Nephron progenitor cell (in vitro differentiated cells): Measurements from ENCODE around the gene ADRA2B.

Source experiments
- DNase-seq: peaks from one replicate; pipeline ENCODE4 v3.0.0; 2021
- H3K27ac Mint-ChIP-seq: 2 replicates; pipeline ENCODE4 v1.8.0; 2021; ENCODE audit warnings: mild to moderate bottlenecking, moderate library complexity, mixed read lengths
- H3K27me3 Mint-ChIP-seq: 2 replicates; pipeline ENCODE4 v1.8.0; 2021; ENCODE audit warnings: mild to moderate bottlenecking, low read depth, mixed read lengths; ENCODE audit not compliant: poor library complexity
- H3K36me3 Mint-ChIP-seq: 2 replicates; pipeline ENCODE4 v1.8.0; 2021; ENCODE audit warnings: low read depth, mixed read lengths
- H3K4me1 Mint-ChIP-seq: 2 replicates; pipeline ENCODE4 v1.8.0; 2021; ENCODE audit warnings: mixed read lengths
- H3K4me3 Mint-ChIP-seq: 2 replicates; pipeline ENCODE4 v1.8.0; 2021; ENCODE audit warnings: mild to moderate bottlenecking, moderate library complexity, mixed read lengths
- H3K9me3 Mint-ChIP-seq: 2 replicates; pipeline ENCODE4 v1.8.0; 2021; ENCODE audit warnings: mild to moderate bottlenecking, moderate library complexity, mixed read lengths
- CTCF ChIP-seq: fragments of 200-600 bp; sonication (generic); IDR thresholded peaks from 2 replicates; pipeline ENCODE4 v1.5.0; 2021; ENCODE audit warnings: antibody characterized with exemption

The ADRA2B gene

GRCh38 chr2:96150791-96151594 lies 34.6 kb upstream of the ADRA2B start:
- Mint-ChIP-seq H3K4me1 (peaks cover 59% of the 10 kb centered on the region), H3K4me3 (no peak overlapping the region), H3K9me3 (no peaks in the 10 kb centered on the region), H3K36me3 (no peaks in the 10 kb centered on the region), H3K27ac (no peak overlapping the region), H3K27me3 (peaks cover 13% of the 10 kb centered on the region)
- TF ChIP-seq CTCF = no peak
- DNase-seq = no peak

GRCh38 chr2:96150007-96150640 lies 33.8 kb upstream of the ADRA2B start:
- Mint-ChIP-seq H3K36me3 (no peaks in the 10 kb centered on the region), H3K4me3 (no peak overlapping the region), H3K27me3 (peaks cover 19% of the 10 kb centered on the region), H3K9me3 (no peaks in the 10 kb centered on the region), H3K27ac (no peak overlapping the region), H3K4me1 (peaks cover 52% of the 10 kb centered on the region)
- no peak for TF ChIP-seq CTCF
- no peak for DNase-seq

- Mint-ChIP-seq H3K27ac (peak overlapping the region; percentile 42), H3K36me3 (no peaks in the 10 kb centered on the region), H3K27me3 (peaks cover 29% of the 10 kb centered on the region), H3K4me3 (no peak overlapping the region), H3K4me1 (peaks cover 57% of the 10 kb centered on the region), H3K9me3 (no peaks in the 10 kb centered on the region)
- DNase-seq = peak; percentile 67
- no peak for TF ChIP-seq CTCF
Observed at GRCh38 chr2:96148410-96149217, 32.2 kb upstream of the ADRA2B start.

GRCh38 chr2:96147593-96148201 lies 31.3 kb upstream of the ADRA2B start:
- no peak for TF ChIP-seq CTCF
- peaks cover 49% of the 10 kb centered on the region for H3K4me1 Mint-ChIP-seq
- H3K36me3 Mint-ChIP-seq = no peaks in the 10 kb centered on the region
- H3K27ac Mint-ChIP-seq = no peak overlapping the region
- DNase-seq = no peak
- H3K9me3 Mint-ChIP-seq = no peaks in the 10 kb centered on the region
- H3K4me3 Mint-ChIP-seq = peak overlapping the region; percentile 30
- H3K27me3 Mint-ChIP-seq = peaks cover 36% of the 10 kb centered on the region

- DNase-seq = no peak
- peak overlapping the region; percentile 30 for H3K4me3 Mint-ChIP-seq
Observed at GRCh38 chr2:96146881-96147592, 30.7 kb upstream of the ADRA2B start.

More at GRCh38 chr2:96146881-96147592, 30.7 kb upstream of the ADRA2B start:
- Mint-ChIP-seq H3K36me3 (no peaks in the 10 kb centered on the region), H3K27ac (no peak overlapping the region), H3K9me3 (no peaks in the 10 kb centered on the region), H3K4me1 (peaks cover 42% of the 10 kb centered on the region), H3K27me3 (peaks cover 42% of the 10 kb centered on the region)
- no peak for TF ChIP-seq CTCF
